Osteoblast (primary cell): ENCODE measurements around the gene CEACAM20. TPM values are rescaled to one million over a fixed set of nuclear protein-coding genes. Genes with fewer than 3 reads are reported as not detected.
"Not testable (repeated sequence)": the region's sequence is repeated elsewhere in the genome, so short reads cannot be mapped to it uniquely, and the experiment has no call there.

Experiments used
- DNase-seq: peaks from one replicate; pipeline ENCODE4 v3.0.0; 2011; ENCODE audit warnings: low spot score, mixed read lengths; ENCODE audit not compliant: insufficient read length; ENCODE audit errors: missing footprints
- H2AFZ ChIP-seq: 2 replicates; pipeline ENCODE4 v1.6.0; 2011; ENCODE audit warnings: mild to moderate bottlenecking, low read length
- H3K27ac ChIP-seq: 2 replicates; pipeline ENCODE4 v1.5.1; 2011; ENCODE audit warnings: mild to moderate bottlenecking, low read depth, low read length, moderate library complexity
- H3K27me3 ChIP-seq: 2 replicates; pipeline ENCODE4 v1.6.0; 2012; ENCODE audit warnings: mild to moderate bottlenecking, control low read depth, inconsistent platforms, low read length, moderate library complexity; ENCODE audit not compliant: insufficient read depth
- H3K36me3 ChIP-seq: 2 replicates; pipeline ENCODE4 v1.5.1; 2011; ENCODE audit warnings: mild to moderate bottlenecking, low read length, control low read depth, moderate library complexity; ENCODE audit not compliant: insufficient read depth
- H3K4me1 ChIP-seq: 2 replicates; pipeline ENCODE4 v1.5.1; 2011; ENCODE audit warnings: mild to moderate bottlenecking, low read length, control low read depth, moderate library complexity; ENCODE audit not compliant: insufficient read depth
- H3K4me2 ChIP-seq: 2 replicates; pipeline ENCODE4 v1.6.0; 2011; ENCODE audit warnings: mild to moderate bottlenecking, low read length; ENCODE audit not compliant: insufficient read depth
- H3K4me3 ChIP-seq: fragments of 200-600 bp; sonication (generic); 3 replicates; pipeline ENCODE4 v1.5.1; 2012; ENCODE audit warnings: mild to moderate bottlenecking, low read length, inconsistent platforms; ENCODE audit not compliant: insufficient read depth
- H3K79me2 ChIP-seq: 2 replicates; pipeline ENCODE4 v1.6.0; 2012; ENCODE audit warnings: mild to moderate bottlenecking, low read length, control low read depth, inconsistent platforms; ENCODE audit not compliant: insufficient read depth
- H3K9me3 ChIP-seq: 2 replicates; pipeline ENCODE4 v1.5.1; 2011; ENCODE audit warnings: low read depth, low read length, control low read depth
- H4K20me1 ChIP-seq: 2 replicates; pipeline ENCODE4 v1.6.0; 2012; ENCODE audit warnings: mild to moderate bottlenecking, low read length, control low read depth; ENCODE audit not compliant: insufficient read depth
- CTCF ChIP-seq: IDR thresholded peaks from 2 replicates; pipeline ENCODE4 v1.5.1; 2011; ENCODE audit warnings: mild to moderate bottlenecking, low read depth, low read length, moderate library complexity; ENCODE audit errors: extremely low read depth
- total RNA-seq: library from RNA; depleted of rRNA; stranded (reverse); fragments of >200 nt; gene quantifications from 2 replicates; pipeline ENCODE4 v1.2.3, GENCODE V29; 2012

CEACAM20 gene
- total RNA-seq, 1 donor, result not detected

GRCh38 chr19:44540736-44541135 is 11.3 kb upstream of the CEACAM20 start:
- DNase-seq, result no peak
- no peaks in the 10 kb centered on the region for H3K4me1 ChIP-seq
- H3K79me2 ChIP-seq, result no peaks in the 10 kb centered on the region
- no peak overlapping the region for H3K4me3 ChIP-seq
- no peaks in the 10 kb centered on the region for H3K9me3 ChIP-seq
- no peaks in the 10 kb centered on the region for H4K20me1 ChIP-seq
- no peak overlapping the region for H2AFZ ChIP-seq
- no peak overlapping the region for H3K27ac ChIP-seq
- H3K36me3 ChIP-seq, result no peaks in the 10 kb centered on the region
- peaks cover 5% of the 10 kb centered on the region for H3K27me3 ChIP-seq
- no peak for TF ChIP-seq CTCF
- no peak overlapping the region for H3K4me2 ChIP-seq

GRCh38 chr19:44539991-44540390 is 10.5 kb upstream of the CEACAM20 start:
- Histone ChIP-seq H4K20me1 (no peaks in the 10 kb centered on the region), H3K27ac (no peak overlapping the region), H3K79me2 (no peaks in the 10 kb centered on the region), H3K27me3 (peaks cover 5% of the 10 kb centered on the region), H3K9me3 (no peaks in the 10 kb centered on the region), H3K36me3 (no peaks in the 10 kb centered on the region), H3K4me1 (no peaks in the 10 kb centered on the region), H3K4me3 (no peak overlapping the region), H2AFZ (no peak overlapping the region), H3K4me2 (no peak overlapping the region)
- no peak for DNase-seq
- no peak for TF ChIP-seq CTCF

- Histone ChIP-seq H3K36me3 (no peaks in the 10 kb centered on the region), H2AFZ (no peak overlapping the region), H3K4me2 (no peak overlapping the region), H3K79me2 (no peaks in the 10 kb centered on the region), H3K27me3 (peaks cover 5% of the 10 kb centered on the region), H3K27ac (no peak overlapping the region), H3K9me3 (no peaks in the 10 kb centered on the region), H3K4me1 (no peaks in the 10 kb centered on the region), H3K4me3 (no peak overlapping the region), H4K20me1 (no peaks in the 10 kb centered on the region)
- no peak for TF ChIP-seq CTCF
- no peak for DNase-seq
Measured at GRCh38 chr19:44539236-44539826, 9.9 kb upstream of the CEACAM20 start.

- not testable (repeated sequence) for DNase-seq, H3K79me2 ChIP-seq, H4K20me1 ChIP-seq, H3K27ac ChIP-seq, H3K36me3 ChIP-seq, H3K27me3 ChIP-seq, H3K9me3 ChIP-seq, H3K4me1 ChIP-seq, H3K4me3 ChIP-seq, H3K4me2 ChIP-seq, H2AFZ ChIP-seq
Measured at GRCh38 chr19:44535361-44535760, 5.9 kb upstream of the CEACAM20 start.
